ENCODE data around the gene PLEKHG4B. TPM values are rescaled to one million over a fixed set of nuclear protein-coding genes. Genes with fewer than 3 reads are reported as not detected.

Gene PLEKHG4B
- polyA plus RNA-seq, 1 donor from 2014 or later: 0.78 TPM

GRCh38 chr5:109826-110225, 17.9 kb downstream of the PLEKHG4B start:
- H3K9me2 ChIP-seq (ENCODE audit: insufficient read depth, low read length): no peaks in the 10 kb centered on the region
- no peak overlapping the region for H3K4me3 ChIP-seq (ENCODE audit: low read length)
- no peaks in the 10 kb centered on the region for H3K9me3 ChIP-seq (ENCODE audit: low read length)
- no peaks in the 10 kb centered on the region for H3F3A ChIP-seq (ENCODE audit: insufficient read depth, low read length, poor library complexity, severe bottlenecking)
- H2AFZ ChIP-seq (ENCODE audit: low read depth, low read length): no peak overlapping the region
- no peak overlapping the region for H3K27ac ChIP-seq (ENCODE audit: low read length)
- no peaks in the 10 kb centered on the region for H3K27me3 ChIP-seq (ENCODE audit: insufficient read depth, low read depth, low read length)
- no peaks in the 10 kb centered on the region for H3K36me3 ChIP-seq (ENCODE audit: insufficient read depth, low read length)
- TF ChIP-seq EZH2 (IDR thresholded peaks at IDR 0.05; ENCODE audit: borderline replicate concordance, insufficient read depth, low read length, poor library complexity, severe bottlenecking): no peak
- TF ChIP-seq TAF1 (IDR thresholded peaks at IDR 0.05; ENCODE audit: low read depth): no peak
- TF ChIP-seq MXI1 (conservative IDR thresholded peaks at IDR 0.05; ENCODE audit: poor library complexity, severe bottlenecking): no peak
- no peak for TF ChIP-seq POLR2AphosphoS5 (IDR thresholded peaks at IDR 0.05)
- no peak for TF ChIP-seq CTCF (IDR thresholded peaks at IDR 0.05; ENCODE audit: poor library complexity, severe bottlenecking)
- no peak for TF ChIP-seq REST (IDR thresholded peaks at IDR 0.05; ENCODE audit: borderline replicate concordance)
- TF ChIP-seq RAD21 (conservative IDR thresholded peaks at IDR 0.05): no peak
- no peak for TF ChIP-seq EP300 (conservative IDR thresholded peaks at IDR 0.05; ENCODE audit: poor library complexity, severe bottlenecking)
- no peak for TF ChIP-seq SMC3 (conservative IDR thresholded peaks at IDR 0.05; ENCODE audit: poor library complexity)
- peaks cover 13% of the 10 kb centered on the region for H3K79me2 ChIP-seq (replicated peaks; ENCODE audit: insufficient read depth, low read length)
- no peaks in the 10 kb centered on the region for H4K20me1 ChIP-seq (ENCODE audit: insufficient read depth)
- H3K4me2 ChIP-seq (ENCODE audit: low read length): no peak overlapping the region
- no peak overlapping the region for H3K9ac ChIP-seq (ENCODE audit: low read length)

GRCh38 chr5:110270-110888, 18.4 kb downstream of the PLEKHG4B start:
- no peaks in the 10 kb centered on the region for H3K27me3 ChIP-seq (ENCODE audit: insufficient read depth, low read depth, low read length)
- no peaks in the 10 kb centered on the region for H3K9me2 ChIP-seq (ENCODE audit: insufficient read depth, low read length)
- no peak overlapping the region for H3K9ac ChIP-seq (ENCODE audit: low read length)
- no peaks in the 10 kb centered on the region for H3K9me3 ChIP-seq (ENCODE audit: low read length)
- no peak overlapping the region for H3K4me3 ChIP-seq (ENCODE audit: low read length)
- no peak overlapping the region for H2AFZ ChIP-seq (ENCODE audit: low read depth, low read length)
- no peak overlapping the region for H3K27ac ChIP-seq (ENCODE audit: low read length)
- no peaks in the 10 kb centered on the region for H3K36me3 ChIP-seq (ENCODE audit: insufficient read depth, low read length)
- peaks cover 13% of the 10 kb centered on the region for H3K79me2 ChIP-seq (replicated peaks; ENCODE audit: insufficient read depth, low read length)
- H3F3A ChIP-seq (ENCODE audit: insufficient read depth, low read length, poor library complexity, severe bottlenecking): no peaks in the 10 kb centered on the region
- no peaks in the 10 kb centered on the region for H4K20me1 ChIP-seq (ENCODE audit: insufficient read depth)
- H3K4me2 ChIP-seq (ENCODE audit: low read length): no peak overlapping the region
- no peak for TF ChIP-seq POLR2AphosphoS5 (IDR thresholded peaks at IDR 0.05)
- TF ChIP-seq TAF1 (IDR thresholded peaks at IDR 0.05; ENCODE audit: low read depth): no peak
- TF ChIP-seq MXI1 (conservative IDR thresholded peaks at IDR 0.05; ENCODE audit: poor library complexity, severe bottlenecking): no peak
- TF ChIP-seq CTCF (IDR thresholded peaks at IDR 0.05; ENCODE audit: poor library complexity, severe bottlenecking): no peak
- TF ChIP-seq EZH2 (IDR thresholded peaks at IDR 0.05; ENCODE audit: borderline replicate concordance, insufficient read depth, low read length, poor library complexity, severe bottlenecking): no peak
- no peak for TF ChIP-seq RAD21 (conservative IDR thresholded peaks at IDR 0.05)
- no peak for TF ChIP-seq SMC3 (conservative IDR thresholded peaks at IDR 0.05; ENCODE audit: poor library complexity)
- TF ChIP-seq EP300 (conservative IDR thresholded peaks at IDR 0.05; ENCODE audit: poor library complexity, severe bottlenecking): no peak
- no peak for TF ChIP-seq REST (IDR thresholded peaks at IDR 0.05; ENCODE audit: borderline replicate concordance)
